ENCODE results near the gene ACSS3.

DNA sequence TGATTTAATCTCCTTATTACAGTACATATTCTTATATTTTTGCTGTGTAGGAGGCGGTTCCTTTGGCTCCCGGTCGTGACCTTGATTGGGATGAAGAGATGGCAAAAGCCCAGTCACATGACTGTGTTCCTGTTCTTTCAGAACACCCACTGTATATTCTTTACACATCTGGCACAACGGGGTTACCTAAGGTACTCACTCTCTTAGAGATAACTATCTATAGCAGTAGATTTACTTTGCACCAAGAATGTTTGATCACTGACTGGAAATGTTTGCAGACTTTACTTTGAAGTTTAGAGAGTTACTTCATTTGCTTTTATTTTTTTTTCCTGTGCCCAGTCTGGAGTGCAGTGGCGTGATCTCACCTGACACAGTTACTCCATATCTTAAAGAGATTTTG, 65.2 kb downstream of the ACSS3 start:
- TF ChIP-seq EP300 (IDR thresholded peaks at IDR 0.05): no peak
- TF ChIP-seq POLR2A (IDR thresholded peaks at IDR 0.05): no peak
- TF ChIP-seq, protein P1, sequence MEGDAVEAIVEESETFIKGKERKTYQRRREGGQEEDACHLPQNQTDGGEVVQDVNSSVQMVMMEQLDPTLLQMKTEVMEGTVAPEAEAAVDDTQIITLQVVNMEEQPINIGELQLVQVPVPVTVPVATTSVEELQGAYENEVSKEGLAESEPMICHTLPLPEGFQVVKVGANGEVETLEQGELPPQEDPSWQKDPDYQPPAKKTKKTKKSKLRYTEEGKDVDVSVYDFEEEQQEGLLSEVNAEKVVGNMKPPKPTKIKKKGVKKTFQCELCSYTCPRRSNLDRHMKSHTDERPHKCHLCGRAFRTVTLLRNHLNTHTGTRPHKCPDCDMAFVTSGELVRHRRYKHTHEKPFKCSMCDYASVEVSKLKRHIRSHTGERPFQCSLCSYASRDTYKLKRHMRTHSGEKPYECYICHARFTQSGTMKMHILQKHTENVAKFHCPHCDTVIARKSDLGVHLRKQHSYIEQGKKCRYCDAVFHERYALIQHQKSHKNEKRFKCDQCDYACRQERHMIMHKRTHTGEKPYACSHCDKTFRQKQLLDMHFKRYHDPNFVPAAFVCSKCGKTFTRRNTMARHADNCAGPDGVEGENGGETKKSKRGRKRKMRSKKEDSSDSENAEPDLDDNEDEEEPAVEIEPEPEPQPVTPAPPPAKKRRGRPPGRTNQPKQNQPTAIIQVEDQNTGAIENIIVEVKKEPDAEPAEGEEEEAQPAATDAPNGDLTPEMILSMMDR (IDR thresholded peaks at IDR 0.05): no peak
- TF ChIP-seq POLR2AphosphoS5 (IDR thresholded peaks at IDR 0.05): no peak

Data from stomach (tissue), 4 donors.